ENCODE data around the gene USPL1.

- TF ChIP-seq CTCF (IDR thresholded peaks at IDR 0.05) (no peak), POLR2AphosphoS5 (IDR thresholded peaks at IDR 0.05) (no peak)
Observed at GRCh38 chr13:30601836-30602235, 15.9 kb upstream of the USPL1 start.
